ENCODE data around the gene SPANXN2.

The SPANXN2 gene

GRCh38 chrX:143674926-143675325 lies 45.6 kb downstream of the SPANXN2 start:
- Histone ChIP-seq H3K36me3 (ENCODE audit: control insufficient read depth, insufficient read depth, low read length) (no peaks in the 10 kb centered on the region), H3K4me2 (ENCODE audit: low read length) (no peak overlapping the region), H3K4me1 (no peaks in the 10 kb centered on the region), H3K79me2 (no peaks in the 10 kb centered on the region), H3K4me3 (ENCODE audit: low read depth, low read length) (no peak overlapping the region), H3K9ac (no peak overlapping the region), H3K27ac (no peak overlapping the region), H3K27me3 (ENCODE audit: control insufficient read depth, insufficient read depth, low read length) (no peaks in the 10 kb centered on the region), H2AFZ (no peak overlapping the region), H3K9me3 (ENCODE audit: control insufficient read depth, low read length) (no peaks in the 10 kb centered on the region)
- TF ChIP-seq CTCF (IDR thresholded peaks at IDR 0.05): no peak

- Histone ChIP-seq H3K4me3 (ENCODE audit: low read depth, low read length) (no peak overlapping the region), H3K27ac (no peak overlapping the region), H3K36me3 (ENCODE audit: control insufficient read depth, insufficient read depth, low read length) (no peaks in the 10 kb centered on the region), H3K4me2 (ENCODE audit: low read length) (no peak overlapping the region), H3K27me3 (ENCODE audit: control insufficient read depth, insufficient read depth, low read length) (no peaks in the 10 kb centered on the region), H3K9me3 (ENCODE audit: control insufficient read depth, low read length) (no peaks in the 10 kb centered on the region), H3K9ac (no peak overlapping the region), H3K79me2 (no peaks in the 10 kb centered on the region), H3K4me1 (no peaks in the 10 kb centered on the region), H2AFZ (no peak overlapping the region)
- no peak for TF ChIP-seq CTCF (IDR thresholded peaks at IDR 0.05)
These were observed 51.2 kb downstream of the SPANXN2 start for GRCh38 chrX:143669395-143669794.

- Histone ChIP-seq H3K27ac (no peak overlapping the region), H3K9me3 (ENCODE audit: control insufficient read depth, low read length) (no peaks in the 10 kb centered on the region), H3K36me3 (ENCODE audit: control insufficient read depth, insufficient read depth, low read length) (no peaks in the 10 kb centered on the region), H3K4me3 (ENCODE audit: low read depth, low read length) (no peak overlapping the region), H2AFZ (no peak overlapping the region), H3K4me2 (ENCODE audit: low read length) (no peak overlapping the region), H3K4me1 (no peaks in the 10 kb centered on the region), H3K27me3 (ENCODE audit: control insufficient read depth, insufficient read depth, low read length) (no peaks in the 10 kb centered on the region), H3K79me2 (no peaks in the 10 kb centered on the region), H3K9ac (no peak overlapping the region)
- TF ChIP-seq CTCF (IDR thresholded peaks at IDR 0.05): no peak
These were observed 56.2 kb downstream of the SPANXN2 start for GRCh38 chrX:143664302-143664701.

- no peak overlapping the region for H3K27ac ChIP-seq
- H3K4me1 ChIP-seq: no peaks in the 10 kb centered on the region
- no peak for TF ChIP-seq CTCF (IDR thresholded peaks at IDR 0.05)
- no peaks in the 10 kb centered on the region for H3K9me3 ChIP-seq (ENCODE audit: control insufficient read depth, low read length)
- H3K4me2 ChIP-seq (ENCODE audit: low read length): no peak overlapping the region
- no peak overlapping the region for H2AFZ ChIP-seq
- H3K4me3 ChIP-seq (ENCODE audit: low read depth, low read length): no peak overlapping the region
- H3K27me3 ChIP-seq (ENCODE audit: control insufficient read depth, insufficient read depth, low read length): no peaks in the 10 kb centered on the region
- H3K79me2 ChIP-seq: no peaks in the 10 kb centered on the region
- H3K36me3 ChIP-seq (ENCODE audit: control insufficient read depth, insufficient read depth, low read length): no peaks in the 10 kb centered on the region
- no peak overlapping the region for H3K9ac ChIP-seq
These were observed 56.8 kb downstream of the SPANXN2 start for GRCh38 chrX:143663755-143664154.

Data from parathyroid adenoma (tissue), 2 donors.